OCI-LY7 (cell line): ENCODE measurements around the gene TMEM39B.

Source experiments
- EZH2phosphoT487 ChIP-seq: fragments of 200-600 bp; sonication (generic); IDR thresholded peaks from 2 replicates; pipeline ENCODE4 v1.6.1; 2018; ENCODE audit warnings: low read depth, borderline replicate concordance, mild to moderate bottlenecking, mixed run types, antibody characterized with exemption, low read length, moderate library complexity, mixed read lengths
- TF ChIP-seq, protein P1 (sequence below): fragments of 200-600 bp; sonication (generic); conservative IDR thresholded peaks from 2 replicates; pipeline ENCODE4 v1.5.1; 2014; ENCODE audit warnings: mild to moderate bottlenecking, antibody characterized with exemption, low read length, moderate library complexity, mixed read lengths

DNA sequence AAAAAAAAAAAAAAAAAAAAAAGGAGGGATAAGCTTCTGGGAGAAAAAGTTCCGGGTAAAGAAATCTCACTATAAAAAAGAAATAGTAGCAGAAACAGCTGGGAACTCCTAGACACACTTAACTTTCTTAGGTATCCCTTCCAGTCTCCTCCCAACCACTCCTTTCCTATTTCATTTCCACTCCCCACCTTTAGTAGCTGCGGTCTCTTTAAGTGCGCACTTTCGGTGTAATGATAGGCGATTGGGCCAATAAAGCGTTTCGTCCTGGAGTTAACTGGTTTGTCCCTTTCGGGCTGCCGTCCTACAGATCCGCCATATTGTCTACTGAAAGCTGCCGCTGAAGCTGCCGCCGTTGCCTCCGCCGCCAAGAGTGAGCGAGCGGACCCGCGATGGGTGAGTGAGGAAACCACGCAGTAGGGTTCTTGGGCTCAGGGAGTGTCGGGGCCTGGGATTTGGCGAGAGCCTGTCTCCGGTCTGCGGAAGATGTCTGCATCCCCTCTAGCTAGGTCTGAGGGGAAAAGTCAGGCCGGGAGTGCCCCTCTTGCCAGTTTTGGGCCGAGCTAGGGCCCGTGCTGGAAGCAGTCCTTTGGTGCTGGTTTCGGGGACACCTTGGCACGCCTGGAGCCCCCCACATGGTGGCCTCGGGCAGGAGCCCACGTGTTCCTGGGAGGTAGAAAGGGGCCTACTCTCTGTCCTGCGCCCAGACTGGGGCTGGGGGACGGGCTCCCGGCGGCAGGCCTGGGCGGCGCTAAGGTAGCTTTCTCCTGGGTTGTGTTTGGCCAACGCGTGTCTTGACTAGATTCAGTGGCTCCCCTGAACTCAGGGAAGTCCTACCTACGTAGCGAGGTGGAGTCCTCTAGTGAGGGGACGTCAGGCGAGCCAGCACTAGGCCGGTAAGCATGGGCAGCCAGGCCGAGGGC is 35.3 kb downstream of the TMEM39B start, which contains the start of gene KPNA6:
- TF ChIP-seq, protein P1, sequence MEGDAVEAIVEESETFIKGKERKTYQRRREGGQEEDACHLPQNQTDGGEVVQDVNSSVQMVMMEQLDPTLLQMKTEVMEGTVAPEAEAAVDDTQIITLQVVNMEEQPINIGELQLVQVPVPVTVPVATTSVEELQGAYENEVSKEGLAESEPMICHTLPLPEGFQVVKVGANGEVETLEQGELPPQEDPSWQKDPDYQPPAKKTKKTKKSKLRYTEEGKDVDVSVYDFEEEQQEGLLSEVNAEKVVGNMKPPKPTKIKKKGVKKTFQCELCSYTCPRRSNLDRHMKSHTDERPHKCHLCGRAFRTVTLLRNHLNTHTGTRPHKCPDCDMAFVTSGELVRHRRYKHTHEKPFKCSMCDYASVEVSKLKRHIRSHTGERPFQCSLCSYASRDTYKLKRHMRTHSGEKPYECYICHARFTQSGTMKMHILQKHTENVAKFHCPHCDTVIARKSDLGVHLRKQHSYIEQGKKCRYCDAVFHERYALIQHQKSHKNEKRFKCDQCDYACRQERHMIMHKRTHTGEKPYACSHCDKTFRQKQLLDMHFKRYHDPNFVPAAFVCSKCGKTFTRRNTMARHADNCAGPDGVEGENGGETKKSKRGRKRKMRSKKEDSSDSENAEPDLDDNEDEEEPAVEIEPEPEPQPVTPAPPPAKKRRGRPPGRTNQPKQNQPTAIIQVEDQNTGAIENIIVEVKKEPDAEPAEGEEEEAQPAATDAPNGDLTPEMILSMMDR, result no peak
- TF ChIP-seq EZH2phosphoT487, result no peak
